Measurements from ENCODE around the gene SEMA3D. TPM values are rescaled to one million over a fixed set of nuclear protein-coding genes. Genes with fewer than 3 reads are reported as not detected.

Gene SEMA3D
- total RNA-seq, 1 donor from 2014 or later = 26.3 TPM

GRCh38 chr7:85023066-85023712 lies 163.7 kb downstream of the SEMA3D start:
- peaks cover 13% of the 10 kb centered on the region for H3K4me1 Mint-ChIP-seq

DNA sequence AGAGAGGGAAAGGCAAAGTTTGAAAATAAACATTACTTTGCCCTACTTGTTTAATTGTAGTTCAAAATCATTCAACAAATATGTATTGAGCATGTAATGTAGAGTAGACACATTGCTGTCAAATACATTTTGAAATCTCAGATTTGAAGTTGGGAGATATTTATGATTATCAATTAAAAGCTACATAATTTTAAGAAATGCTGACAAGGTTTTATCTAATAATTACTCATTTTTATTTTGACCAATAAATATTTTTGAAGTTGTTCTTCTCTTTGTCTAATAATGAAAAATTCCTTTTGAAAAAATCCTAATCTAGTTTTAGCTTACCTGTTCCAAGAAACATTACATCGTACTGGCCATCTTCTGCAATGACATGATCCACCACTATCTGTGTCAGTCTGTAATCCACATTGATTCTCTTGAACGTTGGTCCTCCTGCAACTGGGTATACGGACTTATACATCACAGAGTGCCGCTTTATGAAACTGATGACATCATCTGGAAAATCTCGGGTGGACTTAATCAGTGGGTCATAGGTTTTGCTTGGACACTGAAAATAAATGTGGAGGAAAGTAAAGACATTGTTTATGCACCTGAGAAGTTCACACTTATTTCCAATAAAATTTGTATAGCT lies 164.7 kb downstream of the SEMA3D start:
- peaks cover 13% of the 10 kb centered on the region for H3K4me1 Mint-ChIP-seq
- TF ChIP-seq, protein P1, sequence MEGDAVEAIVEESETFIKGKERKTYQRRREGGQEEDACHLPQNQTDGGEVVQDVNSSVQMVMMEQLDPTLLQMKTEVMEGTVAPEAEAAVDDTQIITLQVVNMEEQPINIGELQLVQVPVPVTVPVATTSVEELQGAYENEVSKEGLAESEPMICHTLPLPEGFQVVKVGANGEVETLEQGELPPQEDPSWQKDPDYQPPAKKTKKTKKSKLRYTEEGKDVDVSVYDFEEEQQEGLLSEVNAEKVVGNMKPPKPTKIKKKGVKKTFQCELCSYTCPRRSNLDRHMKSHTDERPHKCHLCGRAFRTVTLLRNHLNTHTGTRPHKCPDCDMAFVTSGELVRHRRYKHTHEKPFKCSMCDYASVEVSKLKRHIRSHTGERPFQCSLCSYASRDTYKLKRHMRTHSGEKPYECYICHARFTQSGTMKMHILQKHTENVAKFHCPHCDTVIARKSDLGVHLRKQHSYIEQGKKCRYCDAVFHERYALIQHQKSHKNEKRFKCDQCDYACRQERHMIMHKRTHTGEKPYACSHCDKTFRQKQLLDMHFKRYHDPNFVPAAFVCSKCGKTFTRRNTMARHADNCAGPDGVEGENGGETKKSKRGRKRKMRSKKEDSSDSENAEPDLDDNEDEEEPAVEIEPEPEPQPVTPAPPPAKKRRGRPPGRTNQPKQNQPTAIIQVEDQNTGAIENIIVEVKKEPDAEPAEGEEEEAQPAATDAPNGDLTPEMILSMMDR (conservative IDR thresholded peaks at IDR 0.05) = no peak
- H3K27me3 Mint-ChIP-seq (ENCODE audit: low read depth) = no peaks in the 10 kb centered on the region
- no peak overlapping the region for H3K27ac Mint-ChIP-seq (ENCODE audit: unreplicated experiment)
- H3K9me3 Mint-ChIP-seq = no peaks in the 10 kb centered on the region
- DNase-seq (ENCODE audit: low read depth, low spot score) = no peak
- H3K36me3 Mint-ChIP-seq (ENCODE audit: low read depth) = peaks cover 3% of the 10 kb centered on the region
- no peak overlapping the region for H3K4me3 Mint-ChIP-seq

More at GRCh38 chr7:85023066-85023712, 163.7 kb downstream of the SEMA3D start:
- H3K27ac Mint-ChIP-seq (ENCODE audit: unreplicated experiment) = no peak overlapping the region
- TF ChIP-seq, protein P1 (conservative IDR thresholded peaks at IDR 0.05) = peak; percentile 87
- H3K9me3 Mint-ChIP-seq = no peaks in the 10 kb centered on the region
- H3K27me3 Mint-ChIP-seq (ENCODE audit: low read depth) = no peaks in the 10 kb centered on the region
- peak; percentile 52 for DNase-seq (ENCODE audit: low read depth, low spot score)
- H3K36me3 Mint-ChIP-seq (ENCODE audit: low read depth) = peaks cover 3% of the 10 kb centered on the region
- no peak overlapping the region for H3K4me3 Mint-ChIP-seq

DNA sequence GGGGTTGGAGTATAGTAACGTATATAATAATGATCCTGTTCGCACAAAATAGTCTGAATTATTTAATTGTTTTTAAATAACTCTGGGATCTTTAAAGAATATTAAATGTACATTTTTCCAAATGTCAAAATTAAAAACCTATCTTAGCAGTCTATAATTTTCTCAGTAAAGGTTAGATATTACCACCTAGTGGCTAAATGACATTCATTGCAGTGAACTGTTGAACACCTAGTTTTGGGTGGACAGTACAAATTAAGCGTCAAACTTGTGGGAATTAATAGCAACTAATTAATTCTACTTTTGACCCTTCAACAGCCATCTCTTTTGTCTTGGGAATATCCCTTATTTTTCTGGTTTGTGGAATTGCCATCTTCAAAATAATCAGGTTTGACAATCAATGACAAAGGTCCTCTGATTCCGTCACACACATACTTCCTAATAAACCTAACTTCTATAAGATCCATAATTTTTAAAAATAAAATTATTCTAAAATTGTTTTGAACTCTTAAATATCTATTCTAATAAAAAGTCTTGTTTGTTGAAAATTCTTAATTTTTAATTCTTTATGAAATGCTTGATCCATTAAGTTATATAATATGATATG lies 165.7 kb downstream of the SEMA3D start:
- TF ChIP-seq, protein P1 (conservative IDR thresholded peaks at IDR 0.05) = peak; percentile 72
- H3K27me3 Mint-ChIP-seq (ENCODE audit: low read depth) = no peaks in the 10 kb centered on the region
- H3K27ac Mint-ChIP-seq (ENCODE audit: unreplicated experiment) = no peak overlapping the region
- H3K4me3 Mint-ChIP-seq = no peak overlapping the region
- H3K36me3 Mint-ChIP-seq (ENCODE audit: low read depth) = peaks cover 3% of the 10 kb centered on the region
- no peaks in the 10 kb centered on the region for H3K9me3 Mint-ChIP-seq
- DNase-seq (ENCODE audit: low read depth, low spot score) = no peak
- peaks cover 13% of the 10 kb centered on the region for H3K4me1 Mint-ChIP-seq

DNA sequence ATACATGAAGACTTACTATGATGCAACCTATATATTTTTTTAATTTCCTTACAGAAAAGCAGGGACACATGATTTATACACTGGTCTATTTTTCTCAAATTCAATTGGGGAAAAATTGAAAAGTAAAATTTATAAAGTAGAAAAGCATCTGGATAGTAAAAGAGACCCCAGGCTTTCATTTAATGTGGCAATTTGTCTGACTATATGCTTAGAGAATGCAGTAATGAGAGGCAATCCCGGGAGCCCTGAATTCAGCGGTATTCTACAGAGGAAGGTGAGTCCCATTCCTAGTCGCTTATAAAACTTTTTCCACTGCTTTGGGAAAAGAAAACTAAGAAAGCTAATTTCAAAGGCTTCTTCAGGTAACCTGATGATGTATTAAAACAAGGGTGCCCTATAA lies 167.1 kb downstream of the SEMA3D start:
- Mint-ChIP-seq H3K27me3 (ENCODE audit: low read depth) (no peaks in the 10 kb centered on the region), H3K36me3 (ENCODE audit: low read depth) (peaks cover 3% of the 10 kb centered on the region), H3K27ac (ENCODE audit: unreplicated experiment) (no peak overlapping the region), H3K4me1 (peaks cover 3% of the 10 kb centered on the region), H3K9me3 (no peaks in the 10 kb centered on the region), H3K4me3 (no peak overlapping the region)
- TF ChIP-seq, protein P1 (conservative IDR thresholded peaks at IDR 0.05) = no peak
- no peak for DNase-seq (ENCODE audit: low read depth, low spot score)

DNA sequence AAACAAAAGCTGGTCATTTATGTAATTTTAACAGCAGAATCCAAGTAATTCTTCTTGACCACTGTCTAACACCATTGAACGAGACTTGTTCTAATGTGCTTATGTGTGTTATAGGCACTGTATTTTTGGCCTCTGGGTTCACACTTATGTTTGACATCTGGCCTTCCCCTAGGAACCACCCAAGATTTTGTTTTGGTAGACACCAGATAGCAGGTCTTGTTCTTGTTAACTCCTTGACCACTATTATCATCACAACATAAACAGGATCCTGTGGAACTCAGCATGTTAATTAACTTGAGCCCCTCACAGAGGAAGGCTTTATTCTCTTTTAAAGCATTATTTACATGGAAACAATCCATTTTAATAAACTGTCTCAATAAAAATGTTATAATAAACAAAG lies 167.7 kb downstream of the SEMA3D start:
- Mint-ChIP-seq H3K9me3 (no peaks in the 10 kb centered on the region), H3K36me3 (ENCODE audit: low read depth) (peaks cover 3% of the 10 kb centered on the region), H3K27me3 (ENCODE audit: low read depth) (no peaks in the 10 kb centered on the region), H3K4me1 (peaks cover 3% of the 10 kb centered on the region), H3K27ac (ENCODE audit: unreplicated experiment) (no peak overlapping the region), H3K4me3 (no peak overlapping the region)
- DNase-seq (ENCODE audit: low read depth, low spot score) = no peak
- TF ChIP-seq, protein P1 (conservative IDR thresholded peaks at IDR 0.05) = no peak
